HT1080 (cell line): ENCODE measurements around the gene PCDHB2. TPM values are rescaled to one million over a fixed set of nuclear protein-coding genes. Genes with fewer than 3 reads are reported as not detected.
"Not testable (repeated sequence)": the region's sequence is repeated elsewhere in the genome, so short reads cannot be mapped to it uniquely, and the experiment has no call there.

ENCODE experiments used
- DNase-seq: peaks from one replicate; pipeline ENCODE4 v3.0.0-alpha.2; 2015; ENCODE audit warnings: low read depth
- total RNA-seq: library from RNA; depleted of rRNA; stranded (reverse); fragments of >200 nt; shearing (Covaris generic); gene quantifications from 2 replicates; pipeline ENCODE4 v1.2.3, GENCODE V29; 2014; rRNA removed

PCDHB2 gene
- total RNA-seq, 1 experiment from 2014 or later = 0.37 TPM

DNA sequence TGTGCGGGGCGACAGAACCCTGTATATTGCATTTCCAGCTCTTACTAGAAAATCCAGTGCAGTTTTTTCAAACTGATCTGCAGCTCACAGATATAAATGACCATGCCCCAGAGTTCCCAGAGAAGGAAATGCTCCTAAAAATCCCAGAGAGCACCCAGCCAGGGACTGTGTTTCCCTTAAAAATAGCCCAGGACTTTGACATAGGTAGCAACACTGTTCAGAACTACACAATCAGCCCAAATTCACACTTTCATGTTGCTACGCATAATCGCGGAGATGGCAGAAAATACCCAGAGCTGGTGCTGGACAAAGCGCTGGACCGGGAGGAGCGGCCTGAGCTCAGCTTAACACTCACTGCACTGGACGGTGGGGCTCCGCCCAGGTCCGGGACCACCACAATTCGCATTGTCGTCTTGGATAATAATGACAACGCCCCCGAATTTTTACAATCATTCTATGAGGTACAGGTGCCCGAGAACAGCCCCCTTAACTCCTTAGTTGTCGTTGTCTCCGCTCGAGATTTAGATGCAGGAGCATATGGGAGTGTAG lies 41.4 kb downstream of the PCDHB2 start:
- no peak for DNase-seq

DNA sequence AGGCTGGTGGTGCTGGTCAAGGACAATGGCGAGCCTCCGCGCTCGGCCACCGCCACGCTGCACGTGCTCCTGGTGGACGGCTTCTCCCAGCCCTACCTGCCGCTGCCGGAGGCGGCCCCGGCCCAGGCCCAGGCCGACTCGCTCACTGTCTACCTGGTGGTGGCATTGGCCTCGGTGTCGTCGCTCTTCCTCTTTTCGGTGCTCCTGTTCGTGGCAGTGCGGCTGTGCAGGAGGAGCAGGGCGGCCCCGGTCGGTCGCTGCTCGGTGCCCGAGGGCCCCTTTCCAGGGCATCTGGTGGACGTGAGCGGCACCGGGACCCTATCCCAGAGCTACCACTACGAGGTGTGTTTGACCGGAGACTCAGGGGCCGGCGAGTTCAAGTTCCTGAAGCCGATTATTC lies 42.9 kb downstream of the PCDHB2 start:
- DNase-seq = not testable (repeated sequence)

Other genes starting within 250 kb of the PCDHB2 start
- not detected in 2 replicates for gene PCDHA9, start 246.2 kb upstream of the PCDHB2 start, total RNA-seq
- not detected in 2 replicates for gene PCDHA10, start 238.7 kb upstream of the PCDHB2 start, total RNA-seq
- not detected in 2 replicates for gene PCDHA11, start 225.7 kb upstream of the PCDHB2 start, total RNA-seq
- not detected in 2 replicates for gene PCDHA12, start 219.3 kb upstream of the PCDHB2 start, total RNA-seq
- gene PCDHA13, start 212.5 kb upstream of the PCDHB2 start, total RNA-seq = not detected in 2 replicates
- not detected in 2 replicates for gene PCDHAC1, start 168.3 kb upstream of the PCDHB2 start, total RNA-seq
- not detected in 2 replicates for gene PCDHAC2, start 128.1 kb upstream of the PCDHB2 start, total RNA-seq
- gene PCDHB1, start 43.2 kb upstream of the PCDHB2 start, total RNA-seq = not detected in 2 replicates
- gene PCDHB3, start 5.9 kb downstream of the PCDHB2 start, total RNA-seq = 0.03 TPM in 1 of 2 replicates, not detected in the other
- not detected in 2 replicates for gene PCDHB4, start 27.2 kb downstream of the PCDHB2 start, total RNA-seq
- 0.10 and 0.90 TPM in 2 replicates for gene PCDHB5, start 40.6 kb downstream of the PCDHB2 start, total RNA-seq
- 0.13 and 0.27 TPM in 2 replicates for gene PCDHB6, start 55.4 kb downstream of the PCDHB2 start, total RNA-seq
- gene PCDHB7, start 78.0 kb downstream of the PCDHB2 start, total RNA-seq = 0.05 TPM in 1 of 2 replicates, not detected in the other
- not detected in 2 replicates for gene PCDHB8, start 83.2 kb downstream of the PCDHB2 start, total RNA-seq
- 0.03 TPM in 1 of 2 replicates, not detected in the other for gene PCDHB16, start 87.8 kb downstream of the PCDHB2 start, total RNA-seq
- gene PCDHB9, start 92.5 kb downstream of the PCDHB2 start, total RNA-seq = 0.40 TPM in 1 of 2 replicates, not detected in the other
- gene PCDHB10, start 97.7 kb downstream of the PCDHB2 start, total RNA-seq = 0.11 TPM in 1 of 2 replicates, not detected in the other
- not detected in 2 replicates for gene PCDHB11, start 105.0 kb downstream of the PCDHB2 start, total RNA-seq
- gene PCDHB12, start 114.1 kb downstream of the PCDHB2 start, total RNA-seq = not detected in 2 replicates
- gene PCDHB13, start 119.3 kb downstream of the PCDHB2 start, total RNA-seq = 0.06 TPM in 1 of 2 replicates, not detected in the other
- gene PCDHB14, start 128.7 kb downstream of the PCDHB2 start, total RNA-seq = 0.03 and 0.08 TPM in 2 replicates
- 0.03 and 0.10 TPM in 2 replicates for gene PCDHB15, start 150.8 kb downstream of the PCDHB2 start, total RNA-seq
- not detected in 2 replicates for gene SLC25A2, start 209.4 kb downstream of the PCDHB2 start, total RNA-seq
- gene TAF7, start 226.2 kb downstream of the PCDHB2 start, total RNA-seq = 42.6 and 48.1 TPM in 2 replicates
- gene PCDHGA1, start 235.9 kb downstream of the PCDHB2 start, total RNA-seq = 0.07 and 0.32 TPM in 2 replicates
- 0.27 and 0.84 TPM in 2 replicates for gene PCDHGA2, start 244.1 kb downstream of the PCDHB2 start, total RNA-seq
- 0.10 and 0.14 TPM in 2 replicates for gene PCDHGA3, start 249.2 kb downstream of the PCDHB2 start, total RNA-seq